Activated CD8-positive, alpha-beta T cell treated with anti-CD3 and anti-CD28 coated beads for 36 hours (primary cell): ENCODE data around the gene NNMT. TPM values are rescaled to one million over a fixed set of nuclear protein-coding genes. Genes with fewer than 3 reads are reported as not detected.

ENCODE experiments used
- ATAC-seq: fragments of 200-7000 bp; cut with Tn5 transposase; one replicate; pipeline ENCODE4 v1.10.0; 2021; ENCODE audit warnings: mild to moderate bottlenecking, moderate library complexity
- CTCF ChIA-PET: fragments of 350-600 bp; sonication (Branson Sonifier 250); formaldehyde crosslinking; loops from one replicate; lab custom pipeline; 2021; ENCODE audit warnings: antibody characterized with exemption; lab: Charles Lee
- POLR2A ChIA-PET: fragments of 350-600 bp; sonication (Branson Sonifier 250); formaldehyde crosslinking; loops from one replicate; lab custom pipeline; 2021; ENCODE audit warnings: antibody characterized with exemption; lab: Charles Lee
- DNase-seq: peaks from one replicate; pipeline ENCODE4 v3.0.0-alpha.2; 2020
- H3K27ac Mint-ChIP-seq: one replicate; pipeline ENCODE4 v1.8.0; 2021; ENCODE audit warnings: mild to moderate bottlenecking, mixed read lengths
- H3K27me3 Mint-ChIP-seq: one replicate; pipeline ENCODE4 v1.8.0; 2021; ENCODE audit warnings: mixed read lengths
- H3K36me3 Mint-ChIP-seq: one replicate; pipeline ENCODE4 v1.8.0; 2021; ENCODE audit warnings: low read depth, mixed read lengths
- H3K4me1 Mint-ChIP-seq: one replicate; pipeline ENCODE4 v1.8.0; 2021; ENCODE audit warnings: low read depth, mixed read lengths
- H3K4me3 Mint-ChIP-seq: one replicate; pipeline ENCODE4 v1.8.0; 2021; ENCODE audit warnings: mild to moderate bottlenecking, moderate library complexity, mixed read lengths
- H3K9me3 Mint-ChIP-seq: one replicate; pipeline ENCODE4 v1.8.0; 2021; ENCODE audit warnings: mixed read lengths
- CTCF ChIP-seq: fragments of 200-600 bp; IDR thresholded peaks from one replicate; pipeline ENCODE4 v1.8.0; 2022; ENCODE audit warnings: antibody characterized with exemption, mild to moderate bottlenecking
- intact Hi-C: fragments of 100-400 bp; cut with micrococcal nuclease; formaldehyde crosslinking; loops from one replicate; pipeline ENCODE4 v1.10.0; 2022
- total RNA-seq, 2 experiments: library from RNA; stranded (reverse); gene quantifications; one replicate each; pipeline ENCODE4 v1.2.3, GENCODE V29; 2021

The NNMT gene
- total RNA-seq, 2 experiments from 2014 or later = not detected

GRCh38 chr11:114293201-114293711 lies 2.9 kb upstream of the NNMT start:
- Mint-ChIP-seq H3K4me1 (no peaks in the 10 kb centered on the region), H3K9me3 (no peaks in the 10 kb centered on the region), H3K4me3 (no peak overlapping the region), H3K27me3 (peaks cover 12% of the 10 kb centered on the region), H3K27ac (no peak overlapping the region), H3K36me3 (no peaks in the 10 kb centered on the region)
- no peak for DNase-seq
- no peak for ATAC-seq
- ChIA-PET POLR2A (no interaction called here), CTCF (interaction anchor here (0.8 kb wide), 1 partner anchor 12 kb away, joined by 3 read pairs; no protein-coding TSS in a partner anchor)
- intact Hi-C loops = no loop called here
- no peak for TF ChIP-seq CTCF

- intact Hi-C loops = no loop called here
- Mint-ChIP-seq H3K27me3 (peaks cover 15% of the 10 kb centered on the region), H3K36me3 (no peaks in the 10 kb centered on the region), H3K9me3 (peaks cover 4% of the 10 kb centered on the region), H3K4me3 (no peak overlapping the region), H3K4me1 (no peaks in the 10 kb centered on the region), H3K27ac (no peak overlapping the region)
- no peak for ATAC-seq
- ChIA-PET CTCF (no interaction called here), POLR2A (no interaction called here)
- no peak for DNase-seq
- no peak for TF ChIP-seq CTCF
Observed at GRCh38 chr11:114296605-114297372, 590 bp downstream of the NNMT start.

- Mint-ChIP-seq H3K27ac (no peak overlapping the region), H3K9me3 (peaks cover 6% of the 10 kb centered on the region), H3K27me3 (peaks cover 15% of the 10 kb centered on the region), H3K36me3 (no peaks in the 10 kb centered on the region), H3K4me3 (no peak overlapping the region), H3K4me1 (no peaks in the 10 kb centered on the region)
- ChIA-PET CTCF (interaction anchor here (1.0 to 1.5 kb wide), 2 partner anchors 9 to 17 kb away, joined by 3 to 4 read pairs; no protein-coding TSS in a partner anchor), POLR2A (no interaction called here)
- ATAC-seq (no peak), DNase-seq (no peak)
- intact Hi-C loops = no loop called here
- TF ChIP-seq CTCF = no peak
Observed at GRCh38 chr11:114297806-114298709, 1.9 kb downstream of the NNMT start.

GRCh38 chr11:114298710-114299109 lies 2.5 kb downstream of the NNMT start:
- ATAC-seq = no peak
- ChIA-PET POLR2A (no interaction called here), CTCF (interaction anchor here (1.5 kb wide), 1 partner anchor 18 kb away, joined by 4 read pairs; no protein-coding TSS in a partner anchor)
- no peak for TF ChIP-seq CTCF
- Mint-ChIP-seq H3K9me3 (peaks cover 6% of the 10 kb centered on the region), H3K27ac (no peak overlapping the region), H3K4me1 (no peaks in the 10 kb centered on the region), H3K36me3 (no peaks in the 10 kb centered on the region), H3K27me3 (peaks cover 11% of the 10 kb centered on the region), H3K4me3 (no peak overlapping the region)
- no peak for DNase-seq
- intact Hi-C loops = no loop called here
